Ovary (tissue), 3 donors: ENCODE data around the gene ANK2.

Experiments used
- CTCF ChIP-seq, 3 donors: fragments of 450-650 bp in 2 of 3; fragments of 200-600 bp in 1 of 3; IDR thresholded peaks; one replicate each; pipeline versions ENCODE4 v1.5.1 to v1.8.0; 2016 to 2022; ENCODE audit warnings: antibody characterized with exemption in 3 of 3, mild to moderate bottlenecking in 1 of 3
- POLR2A ChIP-seq: fragments of 450-650 bp; IDR thresholded peaks from one replicate; pipeline ENCODE4 v1.6.1; 2017; ENCODE audit warnings: antibody characterized with exemption, mild to moderate bottlenecking, moderate library complexity
- donor health status: DM: no; HTN: no; CAD: no.

- no peak for TF ChIP-seq POLR2A
- TF ChIP-seq CTCF (IDR thresholded peaks at IDR 0.05) = no peak
Measured at GRCh38 chr4:113232194-113232593, 182.7 kb downstream of the ANK2 start.
